Amygdala (tissue), 56 donors: ENCODE measurements around the gene C7orf57.
"Not testable (repeated sequence)": the region's sequence is repeated elsewhere in the genome, so short reads cannot be mapped to it uniquely, and the experiment has no call there.

Experiments
- DNase-seq, 56 donors: peaks; one replicate each; lab custom pipeline; 2025; lab: John Stamatoyannopoulos, UW

C7orf57 gene

GRCh38 chr7:48035301-48035966 is at the start of gene C7orf57:
Gene C7orf57, plus strand, starts transcription at chr7:48035543. Its CDS starts 766 bp downstream, at chr7:48036309.
- DNase-seq: peak; percentile 30 to 88 (median 74)

GRCh38 chr7:47988496-47989386 is 46.6 kb upstream of the C7orf57 start:
- DNase-seq: no peak

- DNase-seq: not testable (repeated sequence)
Measured at GRCh38 chr7:47989607-47990400, 45.5 kb upstream of the C7orf57 start.

- DNase-seq: no peak
Measured at GRCh38 chr7:47990592-47990991, 44.8 kb upstream of the C7orf57 start.

GRCh38 chr7:47991270-47991669 is 44.1 kb upstream of the C7orf57 start:
- DNase-seq: no peak

- peak in 54 of 56 donors; percentile 3 to 81 (median 50) for DNase-seq
Measured at GRCh38 chr7:47991741-47992311, 43.5 kb upstream of the C7orf57 start.

- no peak for DNase-seq
Measured at GRCh38 chr7:47992446-47992845, 42.9 kb upstream of the C7orf57 start.

GRCh38 chr7:47999413-47999812 is 35.9 kb upstream of the C7orf57 start:
- DNase-seq: no peak

- DNase-seq: not testable (repeated sequence)
Measured at GRCh38 chr7:48000164-48000563, 35.2 kb upstream of the C7orf57 start.

GRCh38 chr7:48004032-48004431 is 31.3 kb upstream of the C7orf57 start:
- no peak for DNase-seq

GRCh38 chr7:48004638-48005037 is 30.7 kb upstream of the C7orf57 start:
- DNase-seq: no peak

GRCh38 chr7:48006866-48007265 is 28.5 kb upstream of the C7orf57 start:
- DNase-seq: no peak

GRCh38 chr7:48009257-48009656 is 26.1 kb upstream of the C7orf57 start:
- DNase-seq: no peak

GRCh38 chr7:48009954-48010353 is 25.4 kb upstream of the C7orf57 start:
- no peak for DNase-seq

GRCh38 chr7:48011323-48011722 is 24.0 kb upstream of the C7orf57 start:
- no peak for DNase-seq

- DNase-seq: no peak
Measured at GRCh38 chr7:48011951-48012350, 23.4 kb upstream of the C7orf57 start.

GRCh38 chr7:48016641-48017040 is 18.7 kb upstream of the C7orf57 start:
- no peak for DNase-seq

- DNase-seq: no peak
Measured at GRCh38 chr7:48017674-48018073, 17.7 kb upstream of the C7orf57 start.

- DNase-seq: no peak
Measured at GRCh38 chr7:48025624-48026023, 9.7 kb upstream of the C7orf57 start.

- no peak for DNase-seq
Measured at GRCh38 chr7:48028938-48029337, 6.4 kb upstream of the C7orf57 start, which contains the start of gene SUN3. Gene SUN3, minus strand, starts transcription at chr7:48029107. Its CDS starts 169 bp downstream, at chr7:48028938.
